H1 (cell line): ENCODE data around the gene KCNN1. TPM values are rescaled to one million over a fixed set of nuclear protein-coding genes. Genes with fewer than 3 reads are reported as not detected.

Experiments
- CTCF ChIA-PET: fragments of 300-600 bp; sonication (Branson Sonifier 250); formaldehyde crosslinking; loops from one replicate; lab custom pipeline; 2021; ENCODE audit not compliant: partially characterized antibody; lab: Charles Lee
- POLR2A ChIA-PET: fragments of 300-600 bp; sonication (Branson Sonifier 250); formaldehyde crosslinking; loops from one replicate; lab custom pipeline; 2021; ENCODE audit warnings: inconsistent platforms; ENCODE audit not compliant: partially characterized antibody; lab: Charles Lee
- DNase-seq, 2 experiments: peaks; one replicate each; pipeline versions ENCODE4 v3.0.0 to v3.0.0-alpha.2; 2010 to 2022; ENCODE audit warnings: low spot score in 2 of 2, low read depth in 1 of 2, mixed read lengths in 1 of 2
- FAIRE-seq: peaks from 2 replicates; lab custom pipeline; 2011; peaks lifted over from hg19 to GRCh38; lab: Jason Lieb, UNC
- H2AFZ ChIP-seq: 2 replicates; pipeline ENCODE4 v1.8.1; 2012; ENCODE audit warnings: low read length, inconsistent platforms
- H2AK5ac ChIP-seq: 2 replicates; pipeline ENCODE4 v1.6.1; 2013; ENCODE audit warnings: low read depth, low read length
- H2BK120ac ChIP-seq: replicated peaks from 2 replicates; pipeline ENCODE3; 2013; ENCODE audit warnings: low read depth, low read length, inconsistent platforms
- H2BK12ac ChIP-seq: 2 replicates; pipeline ENCODE4 v1.6.1; 2013; ENCODE audit warnings: low read depth, low read length
- H2BK15ac ChIP-seq: 2 replicates; pipeline ENCODE4 v1.6.1; 2013; ENCODE audit warnings: low read length
- H2BK20ac ChIP-seq: 2 replicates; pipeline ENCODE4 v1.6.1; 2013; ENCODE audit warnings: low read length
- H2BK5ac ChIP-seq: 2 replicates; pipeline ENCODE4 v1.6.1; 2013; ENCODE audit warnings: low read depth, low read length
- H3K14ac ChIP-seq: 2 replicates; pipeline ENCODE4 v1.6.1; 2013; ENCODE audit warnings: inconsistent platforms; ENCODE audit not compliant: insufficient read length
- H3K18ac ChIP-seq: 2 replicates; pipeline ENCODE4 v1.6.1; 2013; ENCODE audit warnings: low read length; ENCODE audit errors: extremely low read depth
- H3K23ac ChIP-seq: 2 replicates; pipeline ENCODE4 v1.6.1; 2013; ENCODE audit warnings: inconsistent platforms; ENCODE audit not compliant: insufficient read length
- H3K23me2 ChIP-seq: 2 replicates; pipeline ENCODE4 v1.6.1; 2013; ENCODE audit warnings: low read depth, low read length
- H3K27ac ChIP-seq: 2 replicates; pipeline ENCODE4 v1.6.1; 2011; ENCODE audit warnings: low read depth, low read length, inconsistent platforms
- H3K27me3 ChIP-seq, 4 experiments: replicated peaks in 1 of 4; 1 replicate in 1 of 4; 2 replicates in 3 of 4; pipeline versions ENCODE4 v1.6.1 to v1.8.1; 2011 to 2013; ENCODE audit warnings: low read length in 3 of 4, mild to moderate bottlenecking in 3 of 4, inconsistent platforms in 2 of 4, mixed read lengths in 2 of 4, moderate library complexity in 1 of 4; ENCODE audit not compliant: control insufficient read depth in 3 of 4, insufficient read depth in 3 of 4; ENCODE audit errors: extremely low read depth in 1 of 4
- H3K36me3 ChIP-seq, 4 experiments: 2 replicates each; pipeline versions ENCODE4 v1.6.1 to v1.8.1; 2011 to 2013; ENCODE audit warnings: mild to moderate bottlenecking in 4 of 4, low read length in 3 of 4, moderate library complexity in 2 of 4, control low read depth in 1 of 4, inconsistent platforms in 1 of 4; ENCODE audit not compliant: insufficient read depth in 4 of 4, control insufficient read depth in 2 of 4
- H3K4ac ChIP-seq: replicated peaks from 2 replicates; pipeline ENCODE3; 2013; ENCODE audit warnings: low read length, low read depth, mixed read lengths, inconsistent platforms; ENCODE audit not compliant: insufficient read length
- H3K4me1 ChIP-seq, 4 experiments: replicated peaks in 1 of 4; 1 replicate in 1 of 4; 2 replicates in 3 of 4; pipeline versions ENCODE4 v1.6.1 to v1.8.1; 2011 to 2013; ENCODE audit warnings: low read length in 3 of 4, inconsistent platforms in 2 of 4, mixed read lengths in 1 of 4; ENCODE audit not compliant: insufficient read depth in 4 of 4, control insufficient read depth in 3 of 4
- H3K4me2 ChIP-seq, 2 experiments: 2 replicates each; pipeline versions ENCODE4 v1.6.1 to v1.8.1; 2011 to 2013; ENCODE audit warnings: low read depth in 2 of 2, low read length in 2 of 2, control low read depth in 1 of 2, inconsistent platforms in 1 of 2, mild to moderate bottlenecking in 1 of 2; ENCODE audit not compliant: insufficient read depth in 1 of 2
- H3K4me3 ChIP-seq, 4 experiments: fragments of 200-600, 300-600 bp in 1 of 4; sonication (generic), shearing (Covaris generic), sonication (Bioruptor Twin) in 1 of 4; 2 replicates each; pipeline versions ENCODE4 v1.5.1 to v1.8.1; 2011 to 2016; ENCODE audit warnings: low read length in 4 of 4, low read depth in 3 of 4, control low read depth in 2 of 4, inconsistent platforms in 2 of 4, mild to moderate bottlenecking in 2 of 4, mixed read lengths in 1 of 4, moderate library complexity in 1 of 4; ENCODE audit not compliant: insufficient read depth in 2 of 4; ENCODE audit errors: extremely low read depth in 1 of 4
- H3K56ac ChIP-seq: replicated peaks from 2 replicates; pipeline ENCODE3; 2013; ENCODE audit warnings: low read depth, mild to moderate bottlenecking, mixed read lengths, low read length, inconsistent platforms; ENCODE audit not compliant: insufficient read length
- H3K79me1 ChIP-seq: 2 replicates; pipeline ENCODE4 v1.6.1; 2013; ENCODE audit warnings: low read depth, low read length, control low read depth
- H3K79me2 ChIP-seq, 2 experiments: 2 replicates each; pipeline versions ENCODE4 v1.6.1 to v1.8.1; 2012 to 2013; ENCODE audit warnings: low read length in 2 of 2, mild to moderate bottlenecking in 2 of 2, inconsistent platforms in 1 of 2; ENCODE audit not compliant: insufficient read depth in 2 of 2, control insufficient read depth in 1 of 2
- H3K9ac ChIP-seq, 4 experiments: replicated peaks in 1 of 4; 1 replicate in 1 of 4; 2 replicates in 3 of 4; pipeline versions ENCODE4 v1.6.1 to v1.8.1; 2011 to 2013; ENCODE audit warnings: low read depth in 3 of 4, low read length in 3 of 4, control low read depth in 2 of 4, mild to moderate bottlenecking in 2 of 4, moderate library complexity in 2 of 4, inconsistent platforms in 1 of 4; ENCODE audit errors: extremely low read depth in 1 of 4
- H3K9me3 ChIP-seq, 2 experiments: 2 replicates each; pipeline versions ENCODE4 v1.6.1 to v1.8.1; 2012 to 2013; ENCODE audit warnings: mild to moderate bottlenecking in 2 of 2, moderate library complexity in 2 of 2, control low read depth in 1 of 2, inconsistent platforms in 1 of 2, low read depth in 1 of 2, low read length in 1 of 2, mixed read lengths in 1 of 2; ENCODE audit not compliant: insufficient read depth in 2 of 2
- H4K20me1 ChIP-seq, 2 experiments: replicated peaks in 1 of 2; 2 replicates each; pipeline versions ENCODE3 to v1.8.1; 2011 to 2013; ENCODE audit warnings: inconsistent platforms in 2 of 2, low read length in 2 of 2, mild to moderate bottlenecking in 1 of 2; ENCODE audit not compliant: insufficient read depth in 2 of 2, control insufficient read depth in 1 of 2
- H4K5ac ChIP-seq: 2 replicates; pipeline ENCODE4 v1.6.1; 2013; ENCODE audit warnings: low read length, low read depth, mixed read lengths, inconsistent platforms; ENCODE audit not compliant: insufficient read length
- H4K8ac ChIP-seq: 2 replicates; pipeline ENCODE4 v1.8.0; 2013; ENCODE audit warnings: mild to moderate bottlenecking, moderate library complexity, low read length, inconsistent platforms; ENCODE audit not compliant: insufficient read depth; ENCODE audit errors: extremely low read depth
- H4K91ac ChIP-seq: replicated peaks from 2 replicates; pipeline ENCODE3; 2013; ENCODE audit warnings: low read length, mixed read lengths, inconsistent platforms; ENCODE audit not compliant: insufficient read length
- BACH1 ChIP-seq: IDR thresholded peaks from 2 replicates; pipeline ENCODE4 v1.6.1; 2012; ENCODE audit warnings: low read length, improper control_type of control experiment
- BRCA1 ChIP-seq: IDR thresholded peaks from 2 replicates; pipeline ENCODE4 v1.6.1; 2012; ENCODE audit warnings: low read depth, low read length, improper control_type of control experiment
- CBX8 ChIP-seq: fragments of 300-800, 300-1000 bp; sonication (generic); IDR thresholded peaks from 2 replicates; pipeline ENCODE4 v1.7.1; 2016; ENCODE audit warnings: low read depth, low read length, borderline replicate concordance
- CTCF ChIP-seq, 3 experiments: IDR thresholded peaks; 1 replicate in 2 of 3; 2 replicates in 1 of 3; pipeline versions ENCODE4 v1.5.1 to v1.6.1; 2011; ENCODE audit warnings: low read length in 3 of 3, mild to moderate bottlenecking in 3 of 3, inconsistent platforms in 2 of 3, low read depth in 1 of 3, moderate library complexity in 1 of 3; ENCODE audit not compliant: insufficient read depth in 1 of 3; ENCODE audit errors: control extremely low read depth in 1 of 3
- FOSL1 ChIP-seq: IDR thresholded peaks from 2 replicates; pipeline ENCODE4 v1.6.1; 2011; ENCODE audit warnings: mild to moderate bottlenecking, low read depth, low read length, moderate library complexity; ENCODE audit not compliant: insufficient read depth
- KDM4A ChIP-seq: IDR thresholded peaks from one replicate; pipeline ENCODE4 v1.7.1; 2012; ENCODE audit warnings: low read depth, mild to moderate bottlenecking, moderate library complexity, low read length, inconsistent platforms; ENCODE audit not compliant: severe bottlenecking
- MAFK ChIP-seq: IDR thresholded peaks from 2 replicates; pipeline ENCODE4 v1.6.1; 2012; ENCODE audit warnings: low read depth, mild to moderate bottlenecking, improper control_type of control experiment, low read length
- PHF8 ChIP-seq: fragments of 200-600 bp; sonication (generic); conservative IDR thresholded peaks from 2 replicates; pipeline ENCODE4 v1.7.1; 2012; ENCODE audit warnings: low read depth, mild to moderate bottlenecking, inconsistent platforms, low read length, moderate library complexity
- TAF1 ChIP-seq: IDR thresholded peaks from 2 replicates; pipeline ENCODE4 v1.6.1; 2011; ENCODE audit warnings: mild to moderate bottlenecking, low read depth, low read length
- TEAD4 ChIP-seq: IDR thresholded peaks from 2 replicates; pipeline ENCODE4 v1.6.1; 2012; ENCODE audit warnings: low read depth, low read length, inconsistent platforms, mixed read lengths
- WGBS, 2 experiments: shearing (Covaris generic) in 1 of 2; methylation state at CpG; one replicate each; pipeline versions ENCODE4 v1.1.6 to v1.1.7; 2013 to 2015; ENCODE audit warnings: low lambda C conversion rate in 2 of 2, mixed read lengths in 2 of 2, inconsistent platforms in 1 of 2, low coverage in 1 of 2, missing lambda C conversion rate in 1 of 2; ENCODE audit not compliant: insufficient replicate concordance in 2 of 2, insufficient coverage in 1 of 2, insufficient read length in 1 of 2; ENCODE audit errors: extremely low coverage in 1 of 2, missing lambda C conversion rate in 1 of 2; 5-methylcytosine and 5-hydroxymethylcytosine counted together
- polyA plus RNA-seq, 7 experiments: library from polyadenylated mRNA; depleted of rRNA in 3 of 7; stranded (reverse) in 5 of 7; unstranded in 2 of 7; fragments of >200 nt in 5 of 7; fragments of 200-250 nt in 2 of 7; gene quantifications; 1 replicate in 5 of 7; 2 replicates in 1 of 7; 4 replicates in 1 of 7; pipeline versions ENCODE4 v1.2.1 to v1.2.3, GENCODE V29; 2011 to 2013; ENCODE audit warnings: missing spikeins in 2 of 7, mixed read lengths in 2 of 7
- total RNA-seq: library from RNA; stranded (reverse); fragmentation: NEBNext Ultra II Directional; extraction: Animal tissue kit (Norgen Biotek cat#: 25700); gene quantifications from 2 replicates; pipeline ENCODE4 v1.2.1, GENCODE V29; 2021

Gene KCNN1
- total and polyA plus RNA-seq, 2 of the 8 experiments (the other 6 are each of a cell fraction or from before 2014, with no cell fraction given): 11.0 to 12.5 TPM

- no peaks in the 10 kb centered on the region for H4K20me1 ChIP-seq
- H3K4ac ChIP-seq: no peak overlapping the region
- H3K23me2 ChIP-seq: no peaks in the 10 kb centered on the region
- peak overlapping the region; percentile 79 for H4K8ac ChIP-seq
- H3K79me1 ChIP-seq: no peaks in the 10 kb centered on the region
- no peak overlapping the region for H2BK20ac ChIP-seq
- no peaks in the 10 kb centered on the region for H3K36me3 ChIP-seq
- no peak overlapping the region for H3K27ac ChIP-seq
- H3K56ac ChIP-seq: no peak overlapping the region
- no peaks in the 10 kb centered on the region for H3K9me3 ChIP-seq
- H4K91ac ChIP-seq: peak overlapping the region; percentile 17
- no peak overlapping the region for H4K5ac ChIP-seq
- no peak overlapping the region for H3K14ac ChIP-seq
- no peak overlapping the region for H3K23ac ChIP-seq
- no peak overlapping the region for H3K4me2 ChIP-seq
- no peaks in the 10 kb centered on the region for H3K79me2 ChIP-seq
- no peak overlapping the region for H3K9ac ChIP-seq
- WGBS, 2 experiments: 90% methylated on average over 23 of the region's 23 CpGs; no CpG with 5 or more reads in 1 of the 2 experiments
- peak overlapping the region; percentile 81; the same call in 1 of the 2 replicates for H2BK12ac ChIP-seq
- no peak for DNase-seq
- H3K4me3 ChIP-seq: no peak overlapping the region
- no peak overlapping the region for H3K18ac ChIP-seq
- peak overlapping the region; percentile 28; the same call in 1 of the 2 replicates for H2BK5ac ChIP-seq
- no peak overlapping the region for H2AK5ac ChIP-seq
- H2BK15ac ChIP-seq: no peak overlapping the region
- POLR2A ChIA-PET: interaction anchor here (0.6 to 1.7 kb wide), 7 partner anchors 8 to 243 kb away, joined by 3 to 4 read pairs (median 3); partner anchors contain the start of gene RPL18A
- no peak overlapping the region for H2AFZ ChIP-seq
- H2BK120ac ChIP-seq: no peak overlapping the region
- peaks cover 0 to 4% (median 2%) of the 10 kb centered on the region in 4 experiments; a peak in 1 of 7 replicates for H3K4me1 ChIP-seq
- no peaks in the 10 kb centered on the region for H3K27me3 ChIP-seq
- CTCF ChIA-PET: interaction anchor here (0.8 to 1.8 kb wide), 6 partner anchors 8 to 137 kb away, joined by 3 to 8 read pairs (median 4); no protein-coding TSS in a partner anchor
- no peak for FAIRE-seq
- TF ChIP-seq CBX8: no peak
- TF ChIP-seq KDM4A: no peak
- no peak for TF ChIP-seq BACH1
- TF ChIP-seq CTCF (IDR thresholded peaks at IDR 0.05; ENCODE audit: control extremely low read depth in 1 of 3, insufficient read depth in 1 of 3, low read depth in 1 of 3, low read length in 3 of 3): no peak
- no peak for TF ChIP-seq TEAD4
- TF ChIP-seq BRCA1: no peak
- no peak for TF ChIP-seq MAFK
- TF ChIP-seq FOSL1: no peak
- TF ChIP-seq PHF8: no peak
- TF ChIP-seq TAF1: no peak
These were observed 56.8 kb downstream of the KCNN1 start for GRCh38 chr19:18023622-18024251.
